Endometrium (tissue), 2 donors: ENCODE results near the gene MMUT.
"Not testable (repeated sequence)": the region's sequence is repeated elsewhere in the genome, so short reads cannot be mapped to it uniquely, and the experiment has no call there.

Source experiments
- FAIRE-seq: peaks from 2 replicates; lab custom pipeline; 2012; peaks lifted over from hg19 to GRCh38; lab: Jason Lieb, UNC
- donor health status: control.
- donor health status: control.

The MMUT gene

DNA sequence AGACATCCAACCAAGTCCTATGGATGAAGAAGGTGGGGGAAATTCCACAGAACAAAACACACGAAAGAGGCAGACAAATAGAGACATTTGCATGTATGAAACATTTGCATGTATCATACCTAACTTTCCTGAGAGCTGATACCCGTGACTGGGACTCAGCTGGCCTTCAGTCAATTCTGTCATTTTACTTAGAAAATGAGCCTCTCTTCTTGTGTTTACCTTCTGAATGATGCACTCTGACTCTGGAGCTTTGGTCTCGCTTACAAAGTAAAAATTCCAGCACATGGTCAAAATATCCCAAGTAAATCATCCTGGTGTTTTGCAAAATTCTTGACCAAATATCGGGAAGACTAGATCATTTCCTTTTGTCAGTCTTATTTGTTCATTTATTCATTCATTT lies 46.9 kb downstream of the MMUT start:
- FAIRE-seq: no peak

DNA sequence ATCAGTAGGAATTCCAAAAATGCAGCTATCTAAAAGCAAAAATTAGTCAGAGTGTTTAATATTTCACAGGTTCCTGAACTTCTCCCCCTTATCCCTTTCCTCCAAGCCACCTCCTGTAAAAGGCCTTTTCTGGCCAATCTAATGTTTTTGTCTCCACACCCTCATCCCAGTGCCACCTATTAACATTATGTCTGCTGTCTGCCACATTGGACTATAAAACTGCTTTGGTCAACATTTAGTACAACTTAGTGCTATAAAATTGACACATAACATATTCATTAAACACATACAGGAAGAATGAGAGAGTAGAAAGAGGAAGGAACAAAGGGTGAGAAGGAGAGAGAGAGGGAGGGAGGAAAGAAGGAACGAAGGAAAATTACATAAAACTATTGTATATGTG lies 47.7 kb downstream of the MMUT start:
- no peak for FAIRE-seq

DNA sequence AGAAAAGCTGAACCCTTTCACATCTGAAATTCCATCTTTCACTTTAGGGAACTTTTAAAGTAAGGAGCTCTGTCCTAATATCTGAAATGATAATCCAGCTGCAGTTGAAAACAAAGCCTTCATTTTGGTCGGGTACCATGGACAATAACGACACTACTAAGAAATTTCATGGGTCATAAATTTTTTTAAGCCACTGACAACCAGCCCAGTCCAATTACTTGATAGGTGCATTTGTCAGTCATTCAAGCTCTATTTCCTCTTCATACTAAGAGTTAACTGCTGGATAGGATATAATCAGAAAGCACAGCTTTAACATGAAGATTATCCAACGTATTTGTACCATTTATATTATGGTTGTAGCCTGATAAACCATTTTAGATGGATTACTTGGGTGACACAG lies 52.5 kb downstream of the MMUT start:
- no peak for FAIRE-seq

DNA sequence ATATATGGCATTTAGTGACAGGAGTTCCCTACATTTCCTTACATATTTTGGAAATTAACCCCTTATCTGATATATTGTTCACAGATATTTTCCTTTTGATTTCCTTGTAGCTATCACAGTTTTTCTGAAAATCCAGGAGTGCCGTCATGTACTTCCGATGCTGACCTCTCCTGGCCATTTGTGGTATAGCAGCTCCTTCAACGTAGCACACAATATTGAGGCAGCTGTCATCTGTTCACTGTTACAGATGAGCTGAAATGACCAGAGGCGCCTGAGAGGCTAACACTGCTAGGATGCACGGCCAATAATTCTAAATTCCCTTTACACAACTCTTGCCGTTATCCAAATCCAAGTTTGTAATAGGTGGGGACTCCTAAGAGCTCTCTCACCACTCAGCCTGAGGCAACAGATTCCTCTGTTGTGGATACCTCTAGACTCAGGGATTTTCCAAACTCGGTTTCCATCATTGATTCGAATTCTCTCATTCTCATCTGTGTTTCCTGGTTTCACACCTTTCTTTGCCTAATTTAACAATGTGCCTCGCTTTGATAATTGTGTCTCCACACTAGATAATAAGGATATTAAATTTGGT lies 53.0 kb downstream of the MMUT start:
- peak; percentile 55 for FAIRE-seq

DNA sequence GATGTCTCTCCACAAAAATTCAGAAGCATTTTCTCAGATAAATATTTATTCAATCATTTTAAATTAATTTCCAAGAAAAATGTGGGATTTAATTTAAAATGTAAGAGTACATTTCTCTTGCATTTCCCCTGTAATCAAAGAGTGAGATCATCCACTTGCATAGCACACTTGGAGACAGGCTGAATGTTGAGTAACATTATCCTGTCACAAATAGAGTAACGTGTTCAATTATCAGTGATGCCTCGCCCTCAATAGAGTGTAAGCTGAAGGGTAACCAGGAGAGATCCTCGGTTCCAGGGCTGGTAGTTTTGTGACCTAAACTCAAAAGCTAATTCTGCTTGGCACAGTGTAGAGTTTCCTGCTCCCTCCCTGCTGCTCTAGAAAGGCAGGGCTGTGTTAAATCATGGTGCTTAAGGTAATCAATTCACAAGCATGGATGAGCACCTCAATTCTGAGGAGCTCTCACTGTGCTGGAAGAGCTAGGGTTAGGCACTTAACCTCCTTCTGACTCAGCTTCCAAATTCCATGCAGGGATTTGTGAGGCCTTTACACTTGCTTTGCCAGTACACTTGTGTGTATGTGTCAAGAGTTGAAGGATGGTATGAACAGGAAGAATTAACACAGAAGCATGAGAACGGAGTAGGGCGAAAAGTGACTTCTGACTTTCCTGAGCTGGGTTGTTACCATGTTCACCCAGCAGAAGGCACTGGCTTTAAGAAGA lies 56.6 kb downstream of the MMUT start:
- FAIRE-seq: no peak

DNA sequence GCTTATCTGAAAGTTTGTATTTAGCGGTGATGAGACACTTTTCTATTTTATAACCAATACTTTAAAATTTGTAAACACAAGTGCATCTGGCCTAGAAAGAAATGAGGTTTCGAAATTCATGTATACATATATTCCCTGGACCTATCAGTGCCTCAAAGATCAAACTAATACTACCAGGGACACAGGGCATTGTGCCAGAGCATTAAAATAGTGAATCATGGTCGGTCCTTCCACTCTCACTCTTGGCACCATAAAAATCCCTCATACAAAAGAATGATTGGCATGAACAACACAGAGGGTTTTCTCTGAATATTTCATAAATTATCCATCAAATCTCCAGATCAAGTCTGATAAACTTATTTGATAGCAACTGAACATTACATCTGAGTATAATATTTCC lies 62.0 kb downstream of the MMUT start:
- FAIRE-seq: no peak

DNA sequence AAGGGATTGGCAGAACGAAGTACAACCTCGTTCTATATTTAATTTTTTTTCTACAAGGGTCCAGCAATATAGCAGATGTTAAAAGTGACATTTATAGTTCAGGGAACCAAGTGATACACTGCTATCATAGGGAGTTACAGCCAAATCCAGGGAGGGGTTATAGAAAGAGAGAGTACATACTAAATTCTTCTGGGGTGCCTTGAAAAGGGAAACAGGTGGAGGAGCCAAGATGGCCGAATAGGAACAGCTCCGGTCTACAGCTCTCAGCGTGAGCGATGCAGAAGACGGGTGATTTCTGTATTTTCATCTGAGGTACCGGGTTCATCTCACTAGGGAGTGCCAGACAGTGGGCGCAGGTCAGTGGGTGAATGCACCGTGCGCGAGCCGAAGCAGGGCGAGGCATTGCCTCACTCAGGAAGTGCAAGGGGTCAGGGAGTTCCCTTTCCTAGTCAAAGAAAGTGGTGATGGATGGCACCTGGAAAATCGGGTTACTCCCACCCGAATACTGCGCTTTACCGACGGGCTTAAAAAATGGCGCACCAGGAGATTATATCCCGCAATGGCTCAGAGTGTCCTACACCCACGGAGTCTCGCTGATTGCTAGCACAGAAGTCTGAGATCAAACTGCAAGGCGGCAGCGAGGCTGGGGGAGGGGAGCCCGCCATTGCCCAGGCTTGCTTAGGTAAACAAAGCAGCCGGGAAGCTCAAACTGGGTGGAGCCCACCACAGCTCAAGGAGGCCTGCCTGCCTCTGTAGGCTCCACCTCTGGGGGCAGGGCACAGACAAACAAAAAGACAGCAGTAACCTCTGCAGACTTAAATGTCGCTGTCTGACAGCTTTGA lies 76.2 kb downstream of the MMUT start:
- not testable (repeated sequence) for FAIRE-seq

DNA sequence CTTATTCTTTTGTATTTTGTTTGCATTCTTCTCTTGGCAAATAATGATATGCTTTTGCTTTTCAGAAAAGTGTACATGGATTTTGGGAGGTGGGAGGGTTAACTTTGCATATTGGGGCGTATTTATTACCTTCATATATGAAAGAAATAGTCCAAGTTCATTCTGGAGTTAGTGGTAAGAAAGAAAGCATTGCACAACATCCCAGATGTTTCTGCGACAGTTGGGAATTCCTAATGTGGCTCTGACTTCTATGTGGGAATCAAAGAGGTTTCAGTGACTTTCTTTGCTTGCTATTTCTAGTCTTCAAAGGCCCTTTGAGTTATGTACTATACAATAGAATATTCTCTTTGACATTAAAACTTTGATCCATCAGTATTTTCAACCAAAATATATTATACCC lies 78.1 kb downstream of the MMUT start:
- FAIRE-seq: no peak
